ENCODE results near the gene TLR5. TPM values are rescaled to one million over a fixed set of nuclear protein-coding genes. Genes with fewer than 3 reads are reported as not detected.
"Not testable (repeated sequence)": the region's sequence is repeated elsewhere in the genome, so short reads cannot be mapped to it uniquely, and the experiment has no call there.

TLR5 gene
- total RNA-seq, 4 donors from 2014 or later = 1.6 to 16.8 (median 5.7) TPM

DNA sequence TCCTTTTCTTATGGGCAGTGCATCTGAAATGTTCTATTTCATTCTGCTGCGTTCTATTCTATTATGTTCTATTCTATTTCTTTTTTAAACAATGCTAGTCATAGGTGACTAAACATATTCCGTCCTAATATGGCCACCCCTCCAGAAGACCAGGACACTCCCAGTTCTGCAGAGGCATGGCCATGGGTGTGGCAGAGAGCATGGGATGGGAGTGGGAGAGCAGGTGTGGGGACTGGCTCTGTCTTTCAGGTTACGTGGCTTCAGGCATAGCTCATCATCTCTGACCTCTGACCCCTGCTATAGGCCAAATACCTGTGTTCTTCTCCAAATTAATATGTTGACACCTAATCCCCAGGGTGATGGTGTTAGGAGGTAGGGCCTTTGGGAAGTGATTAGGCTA lies 33.4 kb upstream of the TLR5 start:
- H3K4me3 ChIP-seq (ENCODE audit: low read depth, poor library complexity, severe bottlenecking) = no peak overlapping the region
- WGBS, 2 donors = 64 to 70% methylated on average over 3 of the region's 3 CpGs
- peak in 1 of 2 donors; percentile 17 for DNase-seq (ENCODE audit: low spot score in 2 of 2)
- TF ChIP-seq, protein P1, sequence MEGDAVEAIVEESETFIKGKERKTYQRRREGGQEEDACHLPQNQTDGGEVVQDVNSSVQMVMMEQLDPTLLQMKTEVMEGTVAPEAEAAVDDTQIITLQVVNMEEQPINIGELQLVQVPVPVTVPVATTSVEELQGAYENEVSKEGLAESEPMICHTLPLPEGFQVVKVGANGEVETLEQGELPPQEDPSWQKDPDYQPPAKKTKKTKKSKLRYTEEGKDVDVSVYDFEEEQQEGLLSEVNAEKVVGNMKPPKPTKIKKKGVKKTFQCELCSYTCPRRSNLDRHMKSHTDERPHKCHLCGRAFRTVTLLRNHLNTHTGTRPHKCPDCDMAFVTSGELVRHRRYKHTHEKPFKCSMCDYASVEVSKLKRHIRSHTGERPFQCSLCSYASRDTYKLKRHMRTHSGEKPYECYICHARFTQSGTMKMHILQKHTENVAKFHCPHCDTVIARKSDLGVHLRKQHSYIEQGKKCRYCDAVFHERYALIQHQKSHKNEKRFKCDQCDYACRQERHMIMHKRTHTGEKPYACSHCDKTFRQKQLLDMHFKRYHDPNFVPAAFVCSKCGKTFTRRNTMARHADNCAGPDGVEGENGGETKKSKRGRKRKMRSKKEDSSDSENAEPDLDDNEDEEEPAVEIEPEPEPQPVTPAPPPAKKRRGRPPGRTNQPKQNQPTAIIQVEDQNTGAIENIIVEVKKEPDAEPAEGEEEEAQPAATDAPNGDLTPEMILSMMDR (IDR thresholded peaks at IDR 0.05) = no peak
- no peak for TF ChIP-seq POLR2A (IDR thresholded peaks at IDR 0.05)
- intact Hi-C loops (cut with DNase I; ENCODE audit: low total_unique reads) = no loop called here

DNA sequence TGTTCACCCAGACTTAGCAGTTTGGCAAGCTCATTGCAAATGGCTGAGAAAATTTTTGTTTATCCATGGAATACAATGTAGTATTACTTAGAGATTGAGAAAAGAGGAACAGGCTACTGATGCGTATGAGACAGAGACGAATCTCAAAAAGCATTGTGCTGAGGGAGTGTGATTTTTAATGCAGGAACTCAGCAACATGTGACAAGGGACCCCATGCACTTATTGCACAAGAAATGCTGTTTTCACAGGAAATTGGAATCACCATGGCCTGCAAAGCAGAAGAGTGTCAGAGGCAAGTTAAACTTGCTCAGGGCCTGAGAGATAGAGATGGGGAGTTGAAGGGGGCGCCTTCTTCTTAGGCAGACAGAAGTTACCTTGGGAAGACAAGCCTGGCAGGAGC lies 32.6 kb upstream of the TLR5 start:
- TF ChIP-seq, protein P1 (IDR thresholded peaks at IDR 0.05) = no peak
- no peak for TF ChIP-seq POLR2A (IDR thresholded peaks at IDR 0.05)
- WGBS, 2 donors = 71 to 76% methylated on average over 3 of the region's 3 CpGs
- intact Hi-C loops (cut with DNase I; ENCODE audit: low total_unique reads) = no loop called here
- no peak overlapping the region for H3K4me3 ChIP-seq (ENCODE audit: low read depth, poor library complexity, severe bottlenecking)
- DNase-seq (ENCODE audit: low spot score in 2 of 2) = peak; percentile 58 to 82

DNA sequence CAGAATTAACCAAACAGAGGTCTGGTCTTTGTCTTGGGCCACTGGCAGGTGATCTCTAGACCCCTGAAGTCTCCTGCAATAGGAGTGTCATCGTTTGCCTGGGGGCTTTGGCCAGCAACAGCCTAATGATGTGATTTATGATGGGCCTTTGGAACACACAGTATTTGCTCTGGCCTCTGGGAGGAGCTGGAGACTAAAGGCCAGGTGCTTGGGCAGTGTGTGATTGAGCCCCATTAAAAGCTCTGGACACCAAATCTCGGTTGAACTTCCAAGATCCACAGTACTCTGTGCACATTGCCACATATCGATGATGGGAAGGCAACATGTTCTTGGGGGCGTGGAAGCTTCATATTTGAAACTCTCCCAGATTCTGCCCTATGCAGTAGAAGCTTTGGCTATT lies 32.0 kb upstream of the TLR5 start:
- WGBS, 2 donors = 70 to 76% methylated on average over 4 of the region's 4 CpGs
- TF ChIP-seq POLR2A (IDR thresholded peaks at IDR 0.05) = no peak
- TF ChIP-seq, protein P1 (IDR thresholded peaks at IDR 0.05) = no peak

DNA sequence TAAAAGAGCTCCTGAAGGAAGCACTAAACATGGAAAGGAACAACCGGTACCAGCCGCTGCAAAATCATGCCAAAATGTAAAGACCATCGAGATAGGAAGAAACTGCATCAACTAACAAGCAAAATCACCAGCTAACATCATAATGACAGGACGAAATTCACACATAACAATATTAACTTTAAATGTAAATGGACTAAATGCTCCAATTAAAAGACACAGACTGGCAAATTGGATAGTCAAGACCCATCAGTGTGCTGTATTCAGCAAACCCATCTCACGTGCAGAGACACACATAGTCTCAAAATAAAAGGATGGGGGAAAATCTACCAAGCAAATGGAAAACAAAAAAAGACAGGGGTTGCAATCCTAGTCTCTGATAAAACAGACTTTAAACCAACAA lies 26.4 kb upstream of the TLR5 start:
- DNase-seq (ENCODE audit: low spot score in 2 of 2); intact Hi-C loops (cut with DNase I; ENCODE audit: low total_unique reads); H3K4me3 ChIP-seq (ENCODE audit: low read depth, poor library complexity, severe bottlenecking): not testable (repeated sequence)
- WGBS, 2 donors = 87% methylated on average over 5 of the region's 5 CpGs

More for the DNA sequence above, 32.0 kb upstream of the TLR5 start:
- intact Hi-C loops (cut with DNase I; ENCODE audit: low total_unique reads) = no loop called here
- DNase-seq (ENCODE audit: low spot score in 2 of 2) = no peak
- H3K4me3 ChIP-seq (ENCODE audit: low read depth, poor library complexity, severe bottlenecking) = no peak overlapping the region

DNA sequence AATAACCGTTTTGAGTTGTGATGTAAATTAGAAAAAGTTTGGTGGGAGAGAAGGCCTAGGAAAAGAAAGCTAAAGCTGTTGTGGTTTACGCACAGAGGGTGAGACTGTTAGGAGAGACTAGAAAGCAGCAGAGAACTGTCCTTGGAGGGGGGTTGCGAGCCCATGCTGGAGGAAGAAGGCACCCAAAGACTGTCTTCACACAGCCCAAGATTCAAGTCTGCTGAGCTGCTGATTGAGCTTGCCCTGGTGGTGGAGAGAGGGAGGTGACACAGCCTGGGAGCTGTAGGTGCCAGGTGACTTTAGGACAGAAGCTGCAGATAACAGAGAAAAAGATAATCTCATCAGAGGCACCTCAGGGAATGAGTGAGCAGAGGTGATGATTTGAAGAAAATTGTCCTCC lies 18.3 kb upstream of the TLR5 start:
- no peak for TF ChIP-seq POLR2A (IDR thresholded peaks at IDR 0.05)
- TF ChIP-seq, protein P1 (IDR thresholded peaks at IDR 0.05) = no peak
- intact Hi-C loops (cut with DNase I; ENCODE audit: low total_unique reads) = no loop called here
- H3K4me3 ChIP-seq (ENCODE audit: low read depth, poor library complexity, severe bottlenecking) = no peak overlapping the region
- no peak for DNase-seq (ENCODE audit: low spot score in 2 of 2)
- WGBS, 2 donors = 89 to 90% methylated on average over 3 of the region's 3 CpGs

DNA sequence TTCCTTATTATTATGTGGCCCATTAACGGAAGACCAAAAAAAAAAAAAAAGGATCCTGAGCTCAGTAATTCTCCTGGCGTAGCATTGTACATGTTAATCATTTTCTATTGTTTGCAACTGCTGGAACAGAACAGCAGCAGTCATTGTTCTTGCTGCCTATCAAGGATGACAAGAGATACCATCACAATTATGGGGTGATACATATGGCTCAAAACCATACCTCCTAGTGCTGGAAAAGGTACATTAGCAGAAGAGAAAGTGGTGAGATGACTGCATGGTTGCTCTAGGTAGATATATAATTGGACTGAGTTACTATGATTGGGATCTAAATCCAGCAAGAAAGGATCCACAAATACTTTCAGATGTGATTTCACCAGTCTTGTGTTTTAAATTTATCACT lies 13.3 kb upstream of the TLR5 start:
- no peak for TF ChIP-seq POLR2A (IDR thresholded peaks at IDR 0.05)
- TF ChIP-seq, protein P1 (IDR thresholded peaks at IDR 0.05) = no peak
- 78 to 92% methylated on average over 2 of the region's 2 CpGs for WGBS, 2 donors
- intact Hi-C loops (cut with DNase I; ENCODE audit: low total_unique reads) = no loop called here
- DNase-seq (ENCODE audit: low spot score in 2 of 2) = no peak
- H3K4me3 ChIP-seq (ENCODE audit: low read depth, poor library complexity, severe bottlenecking) = no peak overlapping the region
